ENCODE results near the gene TCTA.

TCTA gene

DNA sequence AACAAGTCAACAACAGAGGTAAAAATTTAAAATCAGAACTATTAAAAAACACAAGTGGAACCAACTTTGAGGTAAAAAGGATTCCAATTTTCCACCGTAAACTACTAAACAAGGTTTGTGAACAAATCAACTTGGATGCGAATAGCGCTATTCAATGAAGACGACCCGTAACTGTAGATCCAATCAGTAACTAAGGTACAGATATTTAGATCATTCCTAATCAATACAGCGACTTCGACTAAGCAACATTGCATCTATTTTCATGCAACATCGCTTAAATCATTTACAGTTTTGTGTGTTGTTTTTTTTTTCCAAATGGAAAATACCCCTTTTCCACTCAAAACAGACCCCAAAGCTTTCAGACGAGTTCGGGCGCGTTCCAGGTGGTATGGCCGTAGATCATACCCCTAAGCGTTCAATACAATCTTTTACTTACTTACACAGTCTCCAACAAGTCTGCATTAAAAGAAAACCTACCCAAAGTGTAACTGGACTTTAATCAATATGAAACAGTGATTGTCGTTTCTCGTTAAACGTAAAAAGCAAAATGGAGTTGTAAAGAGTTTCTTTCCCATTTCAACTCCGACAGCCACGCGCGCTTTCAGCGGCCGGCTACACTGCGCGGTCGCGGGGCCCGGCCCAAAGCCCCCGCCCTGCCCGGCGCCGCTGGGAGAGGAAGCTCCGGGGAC, 1.2 kb upstream of the TCTA start:
- DNase-seq: peak; percentile 23

- DNase-seq: peak; percentile 42
Observed at GRCh38 chr3:49411535-49411967, 672 bp upstream of the TCTA start.

GRCh38 chr3:49412632-49413337, 562 bp downstream of the TCTA start:
- peak; percentile 62 for DNase-seq

DNA sequence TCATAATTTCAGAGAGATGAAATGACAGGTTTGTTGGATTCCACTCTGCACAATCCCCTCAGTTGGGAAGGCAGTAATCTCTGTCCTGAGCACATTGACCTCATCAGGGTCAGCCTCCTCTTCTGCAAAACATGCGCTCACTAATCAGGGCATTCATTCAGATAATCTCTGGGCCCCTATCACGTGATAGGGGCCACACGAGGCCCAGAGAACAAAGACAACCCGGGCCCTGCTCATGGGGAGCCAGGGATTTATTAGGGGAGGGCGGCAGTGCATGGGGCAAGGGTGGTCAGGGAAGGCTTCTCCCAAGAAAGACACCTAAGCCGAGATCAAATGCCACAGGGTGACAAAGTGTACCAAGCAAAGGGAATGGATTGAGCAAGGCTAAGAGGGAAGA, 1.1 kb downstream of the TCTA start:
- peak; percentile 62 for DNase-seq

- no peak for DNase-seq
Observed at GRCh38 chr3:49414753-49415152, 2.5 kb downstream of the TCTA start.

DNA sequence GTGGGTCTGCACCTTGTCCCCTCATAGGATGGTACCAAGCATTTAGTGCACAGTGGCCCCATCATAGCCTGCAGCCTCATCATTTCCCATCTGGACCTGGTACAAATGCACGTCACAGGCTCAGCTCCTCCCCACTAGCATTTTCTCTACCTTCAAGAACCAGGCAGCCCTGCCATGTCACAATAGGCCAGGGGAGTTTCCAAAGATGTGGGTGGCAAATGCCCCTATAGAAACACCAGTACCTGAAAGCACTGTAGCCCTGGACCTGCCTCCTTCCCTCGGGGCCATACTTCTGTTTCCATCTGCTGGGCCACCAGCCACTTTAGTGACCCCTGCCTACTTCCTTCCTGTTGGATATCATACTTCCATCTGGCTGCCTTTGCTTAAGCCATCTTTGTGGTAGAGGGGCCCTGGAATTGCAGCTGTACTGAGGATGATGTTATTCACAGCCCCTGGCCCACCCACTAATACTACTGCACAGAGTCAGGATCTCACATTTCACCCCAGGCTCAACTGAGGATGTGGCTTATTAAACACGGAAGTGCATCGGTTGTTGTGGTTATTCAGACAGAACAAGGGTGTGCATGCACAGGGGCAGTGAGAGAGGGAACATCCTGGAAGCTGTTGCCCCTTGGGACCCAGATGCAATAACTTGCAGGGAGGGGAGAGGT, 3.8 kb downstream of the TCTA start:
- no peak for DNase-seq

DNA sequence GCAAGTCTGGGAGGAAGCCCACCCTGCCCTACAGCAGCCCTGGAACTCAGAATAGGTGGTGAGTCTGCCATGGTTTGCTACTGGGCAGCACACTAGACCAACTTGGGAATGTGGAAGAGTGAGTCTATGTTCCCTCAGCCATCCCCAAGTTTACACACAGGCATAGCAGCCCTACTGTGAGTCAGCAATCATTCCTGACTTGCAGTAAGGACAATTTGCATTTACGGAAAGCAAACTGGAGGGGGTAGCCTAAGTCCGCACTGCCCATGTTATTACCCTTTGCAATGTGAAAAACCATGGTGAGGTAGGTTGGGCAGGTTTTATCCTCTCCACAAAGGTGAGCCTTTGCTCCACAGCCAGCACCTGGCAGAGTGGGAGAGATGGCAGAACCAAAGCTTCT, 4.6 kb downstream of the TCTA start:
- no peak for DNase-seq

DNA sequence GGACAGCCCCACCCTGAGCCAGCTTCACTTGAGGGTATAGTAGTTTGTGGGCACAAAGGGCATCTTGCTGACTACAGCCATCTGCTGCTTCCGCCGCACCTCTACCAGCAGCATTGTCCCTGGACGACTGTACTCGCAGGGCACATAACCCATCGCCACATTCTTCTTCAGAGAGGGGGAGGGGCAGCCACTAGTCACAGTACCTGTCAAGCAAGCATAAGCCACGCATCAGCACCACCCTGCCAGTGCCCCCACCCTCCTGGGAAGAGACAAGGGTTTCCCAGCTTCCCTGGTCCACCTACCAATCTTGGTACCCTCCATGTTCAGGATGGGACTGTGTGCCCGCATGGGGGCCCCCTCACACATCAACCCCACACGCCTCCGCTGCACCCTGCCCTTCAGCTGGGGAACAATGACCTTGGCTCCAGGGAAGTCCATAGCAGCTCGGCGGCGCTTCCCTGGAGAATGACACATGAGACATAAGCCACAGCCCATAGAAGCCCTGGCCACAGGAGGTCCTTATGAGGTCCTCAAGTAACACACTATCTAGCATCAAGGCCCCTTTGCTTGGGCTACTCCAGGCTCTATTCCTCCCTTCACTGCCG, 5.4 kb downstream of the TCTA start:
- no peak for DNase-seq

DNA sequence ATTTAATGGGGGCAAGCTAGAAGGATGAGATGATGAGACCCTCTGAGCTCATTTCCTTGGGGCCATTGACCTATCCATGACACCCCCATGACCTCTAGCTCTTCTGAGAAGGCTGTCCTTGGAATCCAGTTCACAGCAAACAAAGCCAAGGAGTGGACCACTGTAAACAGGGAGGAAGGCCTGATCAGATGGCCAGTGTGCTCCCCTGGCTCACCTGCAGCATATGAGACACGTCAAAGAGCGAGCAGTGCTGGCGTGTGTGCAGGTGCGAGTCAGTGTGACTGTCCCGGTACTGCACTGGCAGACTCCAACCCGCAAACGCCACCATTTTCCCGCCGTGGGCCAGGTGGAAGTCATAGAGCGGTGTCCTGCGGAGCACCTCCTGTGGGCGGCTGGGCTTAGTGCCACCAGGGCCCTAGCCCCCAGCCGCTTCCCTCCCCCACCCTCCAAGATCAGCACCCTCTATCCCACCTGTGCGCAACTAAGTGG, 9.7 kb downstream of the TCTA start:
- DNase-seq: no peak

DNA sequence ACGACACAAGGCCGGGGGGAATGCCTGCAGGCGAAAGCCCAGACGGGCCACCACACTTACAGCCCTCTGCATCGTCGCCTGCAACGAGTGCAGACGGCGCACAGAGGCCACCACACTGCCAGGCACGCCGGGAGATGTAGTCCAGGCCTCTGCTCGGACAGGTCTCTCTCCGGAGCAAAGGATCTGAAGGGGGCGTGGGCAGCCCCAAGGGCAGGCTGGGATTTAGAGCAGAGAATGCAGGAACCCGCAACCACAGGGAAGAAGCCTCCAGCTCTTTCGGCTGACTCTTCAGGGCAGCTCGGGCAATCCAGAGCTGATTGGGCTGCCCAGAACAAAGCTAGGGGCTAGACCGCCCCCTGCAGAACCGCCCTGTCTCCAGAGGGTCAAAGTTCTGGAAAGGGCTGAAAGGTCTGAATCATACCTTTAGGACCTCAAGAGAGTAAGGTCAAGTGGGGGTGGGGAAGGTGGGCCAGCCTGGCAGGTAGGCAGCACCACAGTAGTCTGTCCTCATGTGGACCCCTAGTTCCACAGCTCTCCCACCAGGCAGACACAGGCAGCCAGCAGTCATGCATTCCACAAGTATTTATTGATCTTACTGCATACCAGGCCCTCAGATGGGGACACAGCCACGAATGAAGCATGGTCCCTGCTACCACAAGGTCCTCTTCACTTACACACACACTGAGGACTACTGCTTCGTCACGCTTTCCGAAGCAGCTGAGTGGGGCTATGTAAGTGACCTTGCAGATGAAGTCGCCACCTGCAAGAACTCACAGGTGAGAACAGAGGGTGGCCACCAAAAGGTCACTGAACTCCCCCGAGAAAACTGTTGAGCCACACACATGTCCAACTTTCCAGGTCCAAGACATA, 10.4 kb downstream of the TCTA start, which contains the start of gene AMT:
Gene AMT, minus strand, starts transcription at position 95 of the 870 bp plus-strand sequence. Its CDS starts 23 bp downstream, at position 72.
- no peak for DNase-seq

GRCh38 chr3:49424816-49425215, 12.6 kb downstream of the TCTA start:
- DNase-seq: no peak

DNA sequence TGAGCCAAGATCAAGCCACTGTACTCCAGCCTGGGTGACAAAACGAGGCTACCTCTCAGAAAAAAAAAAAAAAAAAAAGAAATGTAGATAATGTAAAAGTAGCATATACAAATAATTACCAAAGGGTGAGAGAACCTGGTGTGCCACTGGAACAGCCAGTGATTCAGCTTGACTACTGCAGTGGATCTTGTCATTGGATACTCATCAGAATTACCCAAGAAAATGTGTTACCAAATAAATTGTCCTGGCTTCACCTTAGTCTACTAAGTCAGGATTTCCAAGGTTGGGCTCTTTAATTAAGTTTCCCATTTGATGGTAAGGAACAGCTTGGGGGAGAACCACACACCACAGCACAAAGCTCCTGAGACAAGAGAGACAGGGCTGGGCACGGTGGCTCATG, 15.4 kb downstream of the TCTA start:
- DNase-seq: no peak

DNA sequence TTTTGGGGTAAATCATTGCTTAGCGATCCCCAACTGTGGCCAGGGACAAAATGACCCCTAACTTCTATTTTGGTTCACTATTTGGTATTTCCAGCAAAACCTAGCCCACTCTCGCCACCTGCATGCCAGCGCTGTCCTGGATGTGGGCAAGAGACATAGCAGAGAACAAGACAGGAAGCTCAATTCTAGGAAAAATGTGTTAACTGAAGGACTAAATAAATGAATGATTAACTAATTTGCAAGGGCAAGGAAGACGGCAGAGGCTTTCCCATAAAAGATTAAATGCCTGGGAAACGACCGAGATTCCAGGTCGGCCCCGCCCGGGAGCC, 16.5 kb downstream of the TCTA start:
- DNase-seq: no peak

DNA sequence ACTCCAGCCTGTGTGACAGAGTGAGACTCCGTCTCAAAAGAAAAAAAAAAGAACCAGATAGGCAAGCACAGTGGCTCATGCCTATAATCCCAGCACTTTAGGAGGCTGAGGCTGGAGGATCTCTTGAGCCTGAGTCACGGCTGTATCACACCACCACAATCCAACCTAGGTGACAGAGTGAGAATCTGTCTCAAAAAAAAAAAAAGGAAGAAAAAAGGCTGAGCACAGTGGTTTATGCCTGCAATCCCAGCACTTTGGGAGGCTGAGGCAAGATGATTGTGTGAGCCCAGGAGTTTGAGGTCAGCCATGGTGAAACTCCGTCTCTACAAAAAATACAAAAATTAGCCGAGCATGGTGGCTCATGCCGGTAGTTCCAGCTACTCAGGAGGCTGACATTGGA, 22.5 kb downstream of the TCTA start:
- no peak for DNase-seq

- DNase-seq: no peak
Observed at GRCh38 chr3:49445391-49445790, 33.2 kb downstream of the TCTA start.

GRCh38 chr3:49453621-49454020, 41.4 kb downstream of the TCTA start:
- no peak for DNase-seq

DNA sequence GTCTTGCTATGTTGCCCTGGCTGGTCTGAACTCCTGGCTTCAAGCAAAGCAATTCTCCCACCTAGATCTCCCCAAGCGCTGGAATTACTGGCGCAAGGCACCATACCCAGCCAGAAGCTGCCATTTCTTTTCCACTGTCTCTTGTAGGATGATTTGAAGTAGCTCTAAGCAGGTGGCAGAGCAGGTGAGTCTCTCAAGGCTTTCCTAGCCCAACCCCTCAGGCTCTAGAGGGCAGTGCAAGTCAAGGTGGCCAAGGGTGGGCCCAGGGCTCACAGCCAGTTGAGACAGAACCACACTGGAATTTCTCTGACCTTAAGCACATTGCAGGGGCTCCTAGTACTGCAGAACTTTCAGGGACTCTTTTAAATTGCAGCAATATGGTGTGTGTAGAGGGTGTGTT, 42.2 kb downstream of the TCTA start:
- peak; percentile 48 for DNase-seq

- DNase-seq: peak; percentile 50
Observed at GRCh38 chr3:49454898-49455681, 42.9 kb downstream of the TCTA start.

DNA sequence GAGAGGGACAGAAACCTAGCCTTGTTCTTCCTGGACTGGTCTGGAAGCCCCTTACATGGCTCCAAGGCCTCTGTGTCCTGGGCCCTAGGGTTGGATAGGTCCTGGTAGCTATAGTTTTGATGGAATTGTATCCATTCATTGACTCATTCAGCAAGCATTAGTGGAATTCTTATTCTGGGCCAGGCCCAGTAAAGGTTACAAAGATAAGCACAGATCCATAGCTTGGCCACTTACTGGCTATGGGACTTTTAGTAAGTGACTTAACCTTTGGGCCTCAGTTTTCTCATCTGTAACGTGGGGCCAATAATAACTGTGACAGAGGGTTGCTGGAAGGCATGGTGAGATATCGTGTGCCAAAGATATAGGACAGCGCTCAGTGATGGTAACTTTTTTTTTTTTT, 44.2 kb downstream of the TCTA start:
- DNase-seq: no peak

- no peak for DNase-seq
Observed at GRCh38 chr3:49460188-49460890, 48.1 kb downstream of the TCTA start.

GRCh38 chr3:49460956-49461355, 48.7 kb downstream of the TCTA start:
- DNase-seq: no peak
